Fibroblast of villous mesenchyme (primary cell): ENCODE data around the gene EHBP1L1. TPM values are rescaled to one million over a fixed set of nuclear protein-coding genes. Genes with fewer than 3 reads are reported as not detected.
A peak's percentile ranks its signal among the peaks of the same experiment; 100 is the strongest.

Source experiments
- DNase-seq: peaks from one replicate; pipeline ENCODE4 v3.0.0-alpha.2; 2010; ENCODE audit warnings: low read depth
- H3K4me3 ChIP-seq: 2 replicates; pipeline ENCODE4 v1.5.1; 2011; ENCODE audit warnings: low read depth, mild to moderate bottlenecking, low read length
- CTCF ChIP-seq: IDR thresholded peaks from 2 replicates; pipeline ENCODE4 v1.5.1; 2012; ENCODE audit warnings: low read depth, mild to moderate bottlenecking, low read length; ENCODE audit not compliant: insufficient read depth
- total RNA-seq: library from RNA; depleted of rRNA; stranded (reverse); fragments of >200 nt; gene quantifications from 2 replicates; pipeline ENCODE4 v1.2.3, GENCODE V29; 2012

Gene EHBP1L1
- total RNA-seq, 1 donor, result 33.7 TPM

- peak within 1 kb of the TSS; percentile 66 for H3K4me3 ChIP-seq
- peak; percentile 76 for DNase-seq
- no peak for TF ChIP-seq CTCF
Measured at GRCh38 chr11:65558002-65558929, 17.6 kb upstream of the EHBP1L1 start, which contains the start of gene LTBP3. Gene LTBP3, minus strand, starts transcription at chr11:65558359. Its CDS starts 400 bp downstream, at chr11:65557959.

- TF ChIP-seq CTCF, result no peak
- H3K4me3 ChIP-seq, result peak overlapping the region; percentile 62
- peak; percentile 32 for DNase-seq
Measured at GRCh38 chr11:65558930-65559509, 16.8 kb upstream of the EHBP1L1 start.

GRCh38 chr11:65559535-65559934 is 16.3 kb upstream of the EHBP1L1 start:
- DNase-seq, result no peak
- TF ChIP-seq CTCF, result no peak
- no peak overlapping the region for H3K4me3 ChIP-seq

GRCh38 chr11:65559951-65560537 is 15.8 kb upstream of the EHBP1L1 start:
- peak; percentile 23 for DNase-seq
- H3K4me3 ChIP-seq, result no peak overlapping the region
- no peak for TF ChIP-seq CTCF

- peak; percentile 73 for DNase-seq
- no peak for TF ChIP-seq CTCF
- no peak overlapping the region for H3K4me3 ChIP-seq
Measured at GRCh38 chr11:65560555-65561418, 15.1 kb upstream of the EHBP1L1 start.

- no peak for TF ChIP-seq CTCF
- H3K4me3 ChIP-seq, result no peak overlapping the region
Measured at GRCh38 chr11:65562020-65562419, 13.8 kb upstream of the EHBP1L1 start.

More at GRCh38 chr11:65562020-65562419, 13.8 kb upstream of the EHBP1L1 start:
- no peak for DNase-seq
